Activated naive CD8-positive, alpha-beta T cell treated with anti-CD3 and anti-CD28 coated beads for 36 hours (primary cell): ENCODE results near the gene JAK3. TPM values are rescaled to one million over a fixed set of nuclear protein-coding genes. Genes with fewer than 3 reads are reported as not detected.
"Not testable (repeated sequence)": the region's sequence is repeated elsewhere in the genome, so short reads cannot be mapped to it uniquely, and the experiment has no call there.

Source experiments
- DNase-seq: peaks from one replicate; pipeline ENCODE4 v3.0.0; 2021
- H3K27ac Mint-ChIP-seq: one replicate; pipeline ENCODE4 v1.8.0; 2022; ENCODE audit warnings: mild to moderate bottlenecking, moderate library complexity, mixed read lengths
- H3K27me3 Mint-ChIP-seq: one replicate; pipeline ENCODE4 v1.8.0; 2022; ENCODE audit warnings: mild to moderate bottlenecking, mixed read lengths
- H3K36me3 Mint-ChIP-seq: one replicate; pipeline ENCODE4 v1.8.0; 2021; ENCODE audit warnings: mild to moderate bottlenecking, mixed read lengths
- H3K4me1 Mint-ChIP-seq: one replicate; pipeline ENCODE4 v1.8.0; 2021; ENCODE audit warnings: mixed read lengths
- H3K4me3 Mint-ChIP-seq: one replicate; pipeline ENCODE4 v1.8.0; 2022; ENCODE audit warnings: mild to moderate bottlenecking, moderate library complexity, mixed read lengths
- H3K9me3 Mint-ChIP-seq: one replicate; pipeline ENCODE4 v1.8.0; 2022; ENCODE audit warnings: mixed read lengths
- total RNA-seq, 2 experiments: library from RNA; stranded (reverse); gene quantifications; one replicate each; pipeline ENCODE4 v1.2.3, GENCODE V29; 2021

The JAK3 gene
- total RNA-seq, 2 experiments from 2014 or later = 90.3 to 91.1 TPM

GRCh38 chr19:17806945-17807344 lies 40.8 kb downstream of the JAK3 start:
- H3K4me1 Mint-ChIP-seq = peaks cover 17% of the 10 kb centered on the region
- peak overlapping the region; percentile 56 for H3K27ac Mint-ChIP-seq
- no peak for DNase-seq
- no peaks in the 10 kb centered on the region for H3K9me3 Mint-ChIP-seq
- peak overlapping the region; percentile 60 for H3K4me3 Mint-ChIP-seq
- no peaks in the 10 kb centered on the region for H3K36me3 Mint-ChIP-seq
- H3K27me3 Mint-ChIP-seq = no peaks in the 10 kb centered on the region

- no peaks in the 10 kb centered on the region for H3K27me3 Mint-ChIP-seq
- no peaks in the 10 kb centered on the region for H3K9me3 Mint-ChIP-seq
- no peaks in the 10 kb centered on the region for H3K36me3 Mint-ChIP-seq
- H3K4me1 Mint-ChIP-seq = peaks cover 17% of the 10 kb centered on the region
- H3K4me3 Mint-ChIP-seq = no peak overlapping the region
- no peak for DNase-seq
- no peak overlapping the region for H3K27ac Mint-ChIP-seq
Measured at GRCh38 chr19:17805427-17805826, 42.4 kb downstream of the JAK3 start.

GRCh38 chr19:17803264-17803896 lies 44.4 kb downstream of the JAK3 start:
- H3K9me3 Mint-ChIP-seq = no peaks in the 10 kb centered on the region
- H3K27me3 Mint-ChIP-seq = no peaks in the 10 kb centered on the region
- peak overlapping the region; percentile 2 for H3K27ac Mint-ChIP-seq
- no peaks in the 10 kb centered on the region for H3K36me3 Mint-ChIP-seq
- no peak for DNase-seq
- H3K4me1 Mint-ChIP-seq = peaks cover 17% of the 10 kb centered on the region
- H3K4me3 Mint-ChIP-seq = no peak overlapping the region

GRCh38 chr19:17802137-17802858 lies 45.5 kb downstream of the JAK3 start:
- Mint-ChIP-seq H3K27me3 (no peaks in the 10 kb centered on the region), H3K4me1 (peaks cover 21% of the 10 kb centered on the region), H3K27ac (no peak overlapping the region), H3K9me3 (no peaks in the 10 kb centered on the region), H3K36me3 (no peaks in the 10 kb centered on the region), H3K4me3 (no peak overlapping the region)
- DNase-seq = no peak

- H3K4me1 Mint-ChIP-seq = peaks cover 34% of the 10 kb centered on the region
- not testable (repeated sequence) for H3K9me3 Mint-ChIP-seq, H3K27me3 Mint-ChIP-seq, H3K27ac Mint-ChIP-seq, H3K4me3 Mint-ChIP-seq, H3K36me3 Mint-ChIP-seq, DNase-seq
Measured at GRCh38 chr19:17798599-17798998, 49.2 kb downstream of the JAK3 start.

GRCh38 chr19:17797424-17798201 lies 50.2 kb downstream of the JAK3 start:
- Mint-ChIP-seq H3K36me3 (no peaks in the 10 kb centered on the region), H3K4me3 (no peak overlapping the region), H3K4me1 (peaks cover 30% of the 10 kb centered on the region), H3K27me3 (no peaks in the 10 kb centered on the region), H3K27ac (no peak overlapping the region), H3K9me3 (no peaks in the 10 kb centered on the region)
- peak; percentile 50 for DNase-seq

GRCh38 chr19:17796838-17797423 lies 50.9 kb downstream of the JAK3 start:
- H3K4me3 Mint-ChIP-seq = no peak overlapping the region
- no peak overlapping the region for H3K27ac Mint-ChIP-seq
- no peaks in the 10 kb centered on the region for H3K27me3 Mint-ChIP-seq
- no peaks in the 10 kb centered on the region for H3K36me3 Mint-ChIP-seq
- DNase-seq = no peak
- H3K9me3 Mint-ChIP-seq = no peaks in the 10 kb centered on the region
- peaks cover 30% of the 10 kb centered on the region for H3K4me1 Mint-ChIP-seq

GRCh38 chr19:17796013-17796837 lies 51.6 kb downstream of the JAK3 start:
- Mint-ChIP-seq H3K27ac (no peak overlapping the region), H3K27me3 (no peaks in the 10 kb centered on the region)

GRCh38 chr19:17795495-17795856 lies 52.3 kb downstream of the JAK3 start:
- H3K9me3 Mint-ChIP-seq = no peaks in the 10 kb centered on the region
- no peaks in the 10 kb centered on the region for H3K27me3 Mint-ChIP-seq
- peak overlapping the region; percentile 59 for H3K4me3 Mint-ChIP-seq
- peaks cover 38% of the 10 kb centered on the region for H3K4me1 Mint-ChIP-seq
- H3K36me3 Mint-ChIP-seq = no peaks in the 10 kb centered on the region
- no peak for DNase-seq
- no peak overlapping the region for H3K27ac Mint-ChIP-seq

More at GRCh38 chr19:17796013-17796837, 51.6 kb downstream of the JAK3 start:
- no peaks in the 10 kb centered on the region for H3K36me3 Mint-ChIP-seq
- peaks cover 36% of the 10 kb centered on the region for H3K4me1 Mint-ChIP-seq
- no peak for DNase-seq
- no peaks in the 10 kb centered on the region for H3K9me3 Mint-ChIP-seq
- H3K4me3 Mint-ChIP-seq = no peak overlapping the region

- Mint-ChIP-seq H3K27ac (no peak within 1 kb of the TSS), H3K27me3 (no peaks in the 10 kb centered on the region), H3K9me3 (no peaks in the 10 kb centered on the region), H3K4me3 (peak within 1 kb of the TSS; percentile 59), H3K36me3 (no peaks in the 10 kb centered on the region), H3K4me1 (peaks cover 43% of the 10 kb centered on the region)
- DNase-seq = no peak
Measured at GRCh38 chr19:17794731-17795494, 52.9 kb downstream of the JAK3 start, which contains the start of gene B3GNT3. Gene B3GNT3, plus strand, starts transcription at chr19:17795138. Its CDS starts 12,670 bp downstream, at chr19:17807808.

- peak overlapping the region; percentile 59 for H3K4me3 Mint-ChIP-seq
Measured at GRCh38 chr19:17794412-17794730, 53.4 kb downstream of the JAK3 start.

GRCh38 chr19:17790059-17790780 lies 57.6 kb downstream of the JAK3 start:
- Mint-ChIP-seq H3K36me3 (peaks cover 16% of the 10 kb centered on the region), H3K9me3 (no peaks in the 10 kb centered on the region), H3K27ac (no peak overlapping the region), H3K27me3 (no peaks in the 10 kb centered on the region), H3K4me3 (no peak overlapping the region), H3K4me1 (peaks cover 21% of the 10 kb centered on the region)
- DNase-seq = no peak

More at GRCh38 chr19:17794412-17794730, 53.4 kb downstream of the JAK3 start:
- Mint-ChIP-seq H3K4me1 (peaks cover 43% of the 10 kb centered on the region), H3K9me3 (no peaks in the 10 kb centered on the region), H3K27ac (no peak overlapping the region), H3K27me3 (no peaks in the 10 kb centered on the region), H3K36me3 (peaks cover 1% of the 10 kb centered on the region)
- no peak for DNase-seq

GRCh38 chr19:17788632-17789031 lies 59.1 kb downstream of the JAK3 start:
- DNase-seq = no peak
- Mint-ChIP-seq H3K9me3 (no peaks in the 10 kb centered on the region), H3K4me1 (peaks cover 21% of the 10 kb centered on the region), H3K4me3 (no peak overlapping the region), H3K27me3 (no peaks in the 10 kb centered on the region), H3K27ac (no peak overlapping the region), H3K36me3 (peaks cover 24% of the 10 kb centered on the region)
